Fibroblast of pulmonary artery (primary cell): ENCODE measurements around the gene MICAL2.
A peak's percentile ranks its signal among the peaks of the same experiment; 100 is the strongest.

ENCODE experiments used
- DNase-seq: peaks from one replicate; pipeline ENCODE4 v3.0.0-alpha.2; 2010; ENCODE audit warnings: low read depth
- H3K4me3 ChIP-seq: replicated peaks from 2 replicates; pipeline ENCODE4 v1.5.1; 2011; ENCODE audit warnings: low read depth, mild to moderate bottlenecking, control low read depth, low read length, moderate library complexity
- CTCF ChIP-seq: IDR thresholded peaks from 2 replicates; pipeline ENCODE4 v1.5.1; 2011; ENCODE audit warnings: mild to moderate bottlenecking, control low read depth, low read length, inconsistent platforms; ENCODE audit errors: missing control alignments

MICAL2 gene

GRCh38 chr11:12160680-12161079 lies 50.3 kb downstream of the MICAL2 start:
- TF ChIP-seq CTCF: no peak
- no peak overlapping the region for H3K4me3 ChIP-seq
- DNase-seq: no peak

DNA sequence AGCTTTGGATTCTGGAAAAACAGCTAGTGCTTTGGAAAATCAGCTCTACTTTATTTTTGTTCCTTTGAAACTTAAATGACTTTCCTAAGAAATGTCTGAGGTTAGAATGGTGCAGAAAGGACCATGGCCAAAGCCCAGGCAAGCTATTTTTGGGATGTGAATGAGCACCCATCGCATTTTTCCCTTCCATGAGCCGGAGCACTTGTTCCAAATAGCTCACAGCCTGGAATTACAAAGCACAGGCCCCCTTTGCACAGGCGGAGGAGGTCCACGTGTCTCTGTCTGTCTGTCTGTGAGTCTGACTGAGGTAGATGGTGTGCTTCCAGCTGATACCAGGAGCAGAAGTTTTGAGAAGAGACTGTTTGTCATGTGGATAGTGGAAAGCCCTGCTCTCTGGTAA lies 50.7 kb downstream of the MICAL2 start:
- H3K4me3 ChIP-seq: no peak overlapping the region
- no peak for TF ChIP-seq CTCF
- DNase-seq: no peak

- no peak for DNase-seq
- TF ChIP-seq CTCF: no peak
Observed at GRCh38 chr11:12161603-12162350, 51.4 kb downstream of the MICAL2 start.

DNA sequence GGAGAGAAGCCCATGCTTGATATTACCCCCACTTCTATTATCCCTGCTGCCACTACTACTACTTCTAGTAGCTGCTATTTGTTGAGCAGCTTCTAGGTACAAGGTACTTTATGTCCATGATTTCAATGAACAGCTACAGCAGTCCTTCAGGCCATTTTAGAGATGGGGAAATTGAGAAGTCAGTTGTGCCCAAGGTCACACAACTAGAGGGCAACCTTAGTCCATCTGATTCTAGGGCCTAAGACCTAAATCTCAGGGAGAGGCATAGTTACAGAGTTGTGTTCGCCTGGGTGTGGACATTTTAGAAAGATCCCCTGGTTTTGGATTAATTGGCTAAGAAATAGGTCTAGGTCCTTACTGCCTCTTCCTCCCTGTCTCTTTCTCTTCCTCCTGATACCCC lies 52.3 kb downstream of the MICAL2 start:
- H3K4me3 ChIP-seq: no peak overlapping the region
- DNase-seq: no peak
- no peak for TF ChIP-seq CTCF

More at GRCh38 chr11:12161603-12162350, 51.4 kb downstream of the MICAL2 start:
- no peak overlapping the region for H3K4me3 ChIP-seq

DNA sequence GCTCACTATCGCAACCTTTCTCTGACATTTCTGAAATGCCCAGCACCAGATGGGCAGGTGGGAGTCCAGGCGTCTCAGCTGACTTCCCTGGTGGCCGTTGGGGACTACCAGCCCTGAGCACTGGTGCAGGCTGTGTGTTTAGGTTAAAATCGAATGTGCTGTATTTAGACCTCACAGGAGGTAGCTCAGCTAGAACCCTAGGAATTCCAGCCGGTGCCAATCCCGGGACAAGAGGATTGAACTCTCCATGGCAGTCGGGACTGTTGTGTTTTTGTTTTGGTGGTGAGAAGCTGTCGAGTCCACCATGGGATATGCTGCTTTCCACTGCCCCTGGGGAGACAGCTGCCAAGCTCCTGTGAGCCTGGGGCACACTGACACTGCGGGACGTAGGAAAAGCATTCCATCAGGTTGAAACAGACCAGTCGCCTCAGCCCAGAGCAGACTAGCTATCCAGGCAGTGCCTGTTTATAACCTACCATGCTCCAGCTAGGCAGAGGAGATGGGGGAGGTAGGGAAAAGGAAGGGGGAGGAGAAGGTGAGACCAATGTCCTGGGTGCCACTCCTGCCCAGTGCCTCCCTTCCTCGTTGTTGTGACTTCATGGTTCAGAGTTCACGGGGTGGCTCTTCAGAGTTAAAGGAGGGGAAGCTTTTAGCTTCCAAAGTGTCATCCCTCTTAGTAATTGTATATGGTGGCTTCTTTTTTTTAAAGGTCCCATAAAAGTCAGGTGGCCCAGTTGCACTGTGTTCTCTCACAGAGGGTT lies 53.0 kb downstream of the MICAL2 start:
- peak; percentile 70 for DNase-seq
- no peak overlapping the region for H3K4me3 ChIP-seq
- TF ChIP-seq CTCF: no peak

DNA sequence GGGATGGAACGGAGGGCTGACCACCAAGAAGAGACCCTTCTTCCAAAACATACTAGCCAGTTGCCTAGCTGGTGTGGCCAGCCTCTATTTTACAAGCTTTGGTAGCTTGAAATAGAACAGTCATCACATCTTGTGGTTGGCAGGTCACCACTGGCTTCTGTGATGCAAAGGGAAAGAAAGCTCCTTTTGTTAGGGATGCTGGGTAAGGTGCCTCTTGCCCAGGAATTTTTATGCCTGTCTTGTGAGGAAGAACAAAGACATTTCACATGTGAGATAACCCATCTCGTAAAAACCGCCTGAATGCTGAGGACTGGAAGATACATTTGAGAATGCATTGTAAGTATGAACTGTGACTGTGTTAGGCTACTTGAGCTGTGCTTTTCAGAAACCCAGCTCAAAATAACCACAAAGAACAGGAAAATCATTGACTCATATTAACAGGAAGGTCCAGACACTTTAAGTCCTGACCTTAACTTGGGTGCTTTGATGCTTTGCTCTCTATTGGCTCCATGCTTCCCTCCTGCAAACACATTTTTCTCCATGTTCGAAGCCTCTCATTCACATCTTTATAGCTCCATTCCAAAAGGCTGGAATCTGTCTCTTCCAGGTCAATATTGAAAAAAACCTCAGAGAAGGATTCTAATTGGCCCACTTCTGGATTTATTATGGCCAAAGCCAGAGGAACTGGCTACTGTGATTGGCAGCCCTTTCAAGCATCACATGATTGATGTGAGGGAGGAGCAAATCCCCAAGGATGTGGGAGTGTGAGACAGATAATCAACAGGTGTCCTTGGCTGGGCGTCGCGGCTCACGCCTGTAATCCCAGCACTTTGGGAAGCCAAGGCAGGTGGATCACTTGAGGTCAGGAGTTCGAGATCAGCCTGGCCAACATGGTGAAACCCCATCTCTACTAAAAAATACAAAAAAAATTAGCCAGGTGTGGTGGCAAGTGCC lies 53.9 kb downstream of the MICAL2 start:
- H3K4me3 ChIP-seq: no peak overlapping the region
- peak; percentile 80 for DNase-seq
- TF ChIP-seq CTCF: no peak
